Stimulated activated CD4-positive, alpha-beta T cell treated with anti-CD3 and anti-CD28 coated beads, Interleukin-4, amount 100 ng/mL, for 24 hours (primary cell): ENCODE results near the gene RTEL1.

Source experiments
- DNase-seq: peaks from one replicate; pipeline ENCODE4 v3.0.0-alpha.2; 2020

RTEL1 gene

GRCh38 chr20:63731410-63731809 is 73.3 kb downstream of the RTEL1 start:
- DNase-seq: no peak

GRCh38 chr20:63732118-63733095 is 74.3 kb downstream of the RTEL1 start:
- no peak for DNase-seq

- no peak for DNase-seq
Measured at GRCh38 chr20:63733117-63733516, 75.0 kb downstream of the RTEL1 start.

- DNase-seq: no peak
Measured at GRCh38 chr20:63733579-63734081, 75.5 kb downstream of the RTEL1 start.

- DNase-seq: no peak
Measured at GRCh38 chr20:63734111-63734945, 76.2 kb downstream of the RTEL1 start.

- no peak for DNase-seq
Measured at GRCh38 chr20:63734946-63735858, 77.1 kb downstream of the RTEL1 start.

- DNase-seq: peak; percentile 59
Measured at GRCh38 chr20:63735859-63736718, 78.0 kb downstream of the RTEL1 start, which contains the start of gene LIME1. LIME1 (plus strand) TSS chr20:63736664; CDS start chr20:63737550, 886 bp downstream.

- DNase-seq: peak; percentile 40
Measured at GRCh38 chr20:63736893-63737694, 79.0 kb downstream of the RTEL1 start.

- no peak for DNase-seq
Measured at GRCh38 chr20:63737695-63737944, 79.5 kb downstream of the RTEL1 start.

GRCh38 chr20:63737945-63738686 is 80.0 kb downstream of the RTEL1 start:
- peak; percentile 35 for DNase-seq

GRCh38 chr20:63738687-63739129 is 80.6 kb downstream of the RTEL1 start:
- DNase-seq: no peak

- peak; percentile 47 for DNase-seq
Measured at GRCh38 chr20:63739130-63740069, 81.3 kb downstream of the RTEL1 start, which contains the start of gene SLC2A4RG. SLC2A4RG (plus strand) TSS chr20:63739776; CDS start chr20:63739913, 137 bp downstream.

GRCh38 chr20:63740070-63740626 is 82.0 kb downstream of the RTEL1 start:
- peak; percentile 38 for DNase-seq

- DNase-seq: no peak
Measured at GRCh38 chr20:63740627-63741353, 82.7 kb downstream of the RTEL1 start.

- DNase-seq: no peak
Measured at GRCh38 chr20:63741354-63741675, 83.2 kb downstream of the RTEL1 start.

- no peak for DNase-seq
Measured at GRCh38 chr20:63741676-63742380, 83.7 kb downstream of the RTEL1 start.
